Colonic mucosa (tissue), 4 donors: ENCODE measurements around the gene PTPRN2. TPM values are rescaled to one million over a fixed set of nuclear protein-coding genes. Genes with fewer than 3 reads are reported as not detected.

ENCODE experiments used
- DNase-seq: peaks from one replicate; pipeline ENCODE4 v3.0.0-alpha.2; 2020
- H3K27ac ChIP-seq: fragments of 200-600 bp; one replicate; pipeline ENCODE4 v1.8.0; 2021
- H3K27me3 ChIP-seq: fragments of 200-600 bp; one replicate; pipeline ENCODE4 v1.8.0; 2021
- H3K36me3 ChIP-seq: fragments of 200-600 bp; one replicate; pipeline ENCODE4 v1.8.0; 2021
- H3K4me1 ChIP-seq: fragments of 200-600 bp; one replicate; pipeline ENCODE4 v1.8.0; 2021; ENCODE audit warnings: mild to moderate bottlenecking
- H3K4me3 ChIP-seq: fragments of 200-600 bp; one replicate; pipeline ENCODE4 v1.8.0; 2021
- H3K9ac ChIP-seq, 2 donors: one replicate each; pipeline ENCODE4 v1.7.0; 2013; ENCODE audit warnings: control low read depth in 2 of 2, low read depth in 2 of 2, low read length in 2 of 2
- H3K9me3 ChIP-seq: fragments of 200-600 bp; one replicate; pipeline ENCODE4 v1.8.0; 2021
- CTCF ChIP-seq: fragments of 200-600 bp; IDR thresholded peaks from one replicate; pipeline ENCODE4 v1.8.0; 2022; ENCODE audit warnings: antibody characterized with exemption, mild to moderate bottlenecking
- intact Hi-C: fragments of 100-400 bp; cut with DNase I; formaldehyde crosslinking; loops from one replicate; pipeline ENCODE4 v1.14.1; 2022
- total RNA-seq, 2 donors: library from RNA; stranded (reverse); fragmentation: NEBNext Ultra II Directional in 1 of 2; extraction: Animal tissue kit (Norgen Biotek cat#: 25700) in 1 of 2; gene quantifications; one replicate each; pipeline ENCODE4 v1.2.1, GENCODE V29; 2021
- donor health status: healthy.
- donor health status: DM: no; HTN: no; CAD: no.
- donor health status: DM: no; HTN: no; CAD: no.

PTPRN2 gene
- total RNA-seq, 2 donors from 2014 or later, result 14.7 to 21.6 TPM

DNA sequence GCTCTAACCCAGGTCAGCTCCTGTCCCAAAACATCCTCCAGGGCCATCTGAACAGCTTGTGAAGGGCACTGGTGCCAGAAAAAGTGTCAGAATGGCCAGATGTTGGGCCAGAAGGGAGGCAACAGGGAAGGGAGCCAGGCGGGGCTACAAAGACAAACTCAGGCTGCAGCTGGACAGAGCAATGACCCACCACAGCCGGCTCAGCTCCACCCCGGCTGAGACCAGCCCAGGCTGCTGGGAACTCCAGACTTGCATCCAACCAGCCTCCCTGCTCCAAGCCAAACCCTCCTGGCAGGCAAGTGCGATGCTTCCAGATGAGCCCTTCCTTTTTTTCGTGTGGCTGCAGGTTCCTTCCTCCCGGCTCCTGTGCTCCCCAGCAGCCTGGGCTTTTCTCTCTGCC lies 466.9 kb downstream of the PTPRN2 start:
- no peak overlapping the region for H3K9ac ChIP-seq
- H3K27me3 ChIP-seq, result no peaks in the 10 kb centered on the region
- H3K36me3 ChIP-seq, result no peaks in the 10 kb centered on the region
- TF ChIP-seq CTCF, result no peak
- H3K4me1 ChIP-seq, result no peaks in the 10 kb centered on the region
- no peak overlapping the region for H3K27ac ChIP-seq
- no peak for DNase-seq
- intact Hi-C loops, result no loop called here
- H3K4me3 ChIP-seq, result no peak overlapping the region
- no peaks in the 10 kb centered on the region for H3K9me3 ChIP-seq

DNA sequence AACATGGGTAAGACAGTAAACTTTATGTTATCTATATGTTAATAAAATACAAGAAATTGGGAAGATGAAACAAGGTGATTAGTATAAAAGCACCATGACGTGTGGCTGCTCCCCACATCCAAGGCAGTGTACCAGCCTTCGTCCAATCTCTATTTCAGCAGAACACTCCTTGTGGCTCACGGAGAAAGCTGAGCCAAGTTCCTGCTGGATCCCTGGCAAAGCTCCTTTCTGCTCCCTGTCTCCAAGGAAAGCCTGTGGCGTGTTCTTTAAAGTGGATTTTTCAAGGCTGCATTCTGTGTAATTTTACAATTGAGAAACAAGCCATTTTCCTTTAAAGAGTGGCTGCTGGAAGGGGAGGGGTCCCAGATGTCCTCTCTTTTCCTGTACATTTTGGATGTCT lies 467.3 kb downstream of the PTPRN2 start:
- Histone ChIP-seq H3K4me3 (no peak overlapping the region), H3K27ac (no peak overlapping the region), H3K36me3 (no peaks in the 10 kb centered on the region), H3K9me3 (no peaks in the 10 kb centered on the region), H3K4me1 (no peaks in the 10 kb centered on the region), H3K27me3 (no peaks in the 10 kb centered on the region), H3K9ac (no peak overlapping the region)
- intact Hi-C loops, result no loop called here
- no peak for DNase-seq
- TF ChIP-seq CTCF, result no peak

GRCh38 chr7:158117341-158118222 lies 470.0 kb downstream of the PTPRN2 start:
- no peaks in the 10 kb centered on the region for H3K9me3 ChIP-seq
- DNase-seq, result no peak
- H3K27ac ChIP-seq, result no peak overlapping the region
- no peaks in the 10 kb centered on the region for H3K27me3 ChIP-seq
- intact Hi-C loops, result no loop called here
- H3K9ac ChIP-seq, result no peak overlapping the region
- no peaks in the 10 kb centered on the region for H3K36me3 ChIP-seq
- H3K4me1 ChIP-seq, result no peaks in the 10 kb centered on the region
- no peak overlapping the region for H3K4me3 ChIP-seq
- no peak for TF ChIP-seq CTCF

DNA sequence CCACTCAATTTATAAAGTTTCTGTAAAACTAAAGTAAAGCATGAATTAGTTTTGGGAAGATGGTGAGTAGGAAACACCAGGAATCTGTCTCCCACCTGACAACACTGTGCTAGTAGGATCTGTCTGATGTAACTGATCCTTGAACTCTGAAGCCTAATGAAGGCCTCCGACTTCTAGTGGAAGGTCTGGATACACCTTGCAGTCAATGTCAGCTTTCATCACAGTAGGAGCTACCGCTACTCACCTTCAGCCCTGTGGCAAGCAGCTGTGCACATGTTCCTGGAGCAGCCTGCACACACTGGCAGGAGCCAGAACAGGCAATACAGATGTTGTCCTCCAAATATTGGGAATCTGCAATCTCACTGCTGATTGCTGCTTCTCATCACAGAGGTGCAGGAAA lies 471.4 kb downstream of the PTPRN2 start:
- Histone ChIP-seq H3K27me3 (no peaks in the 10 kb centered on the region), H3K27ac (no peak overlapping the region), H3K36me3 (no peaks in the 10 kb centered on the region), H3K4me3 (no peak overlapping the region), H3K9me3 (no peaks in the 10 kb centered on the region), H3K4me1 (no peaks in the 10 kb centered on the region), H3K9ac (no peak overlapping the region)
- intact Hi-C loops, result no loop called here
- no peak for DNase-seq
- TF ChIP-seq CTCF, result no peak

- no peak overlapping the region for H3K4me3 ChIP-seq
- no peak for DNase-seq
- no peak overlapping the region for H3K9ac ChIP-seq
- no peaks in the 10 kb centered on the region for H3K9me3 ChIP-seq
- H3K4me1 ChIP-seq, result no peaks in the 10 kb centered on the region
- H3K27ac ChIP-seq, result no peak overlapping the region
- H3K36me3 ChIP-seq, result no peaks in the 10 kb centered on the region
- intact Hi-C loops, result no loop called here
- no peaks in the 10 kb centered on the region for H3K27me3 ChIP-seq
- no peak for TF ChIP-seq CTCF
Measured at GRCh38 chr7:158114056-158114850, 473.4 kb downstream of the PTPRN2 start.
